Measurements from ENCODE around the gene AMPH. TPM values are rescaled to one million over a fixed set of nuclear protein-coding genes. Genes with fewer than 3 reads are reported as not detected.
"Not testable (repeated sequence)": the region's sequence is repeated elsewhere in the genome, so short reads cannot be mapped to it uniquely, and the experiment has no call there.

AMPH gene
- total RNA-seq, 1 donor, result not detected

- peak in 1 of 3 donors; percentile 47 for DNase-seq (ENCODE audit: low read depth in 2 of 3, low spot score in 2 of 3)
Observed at GRCh38 chr7:38411404-38411803, 219.8 kb downstream of the AMPH start.

GRCh38 chr7:38410056-38410455 is 221.1 kb downstream of the AMPH start:
- DNase-seq (ENCODE audit: low read depth in 2 of 3, low spot score in 2 of 3), result no peak

DNA sequence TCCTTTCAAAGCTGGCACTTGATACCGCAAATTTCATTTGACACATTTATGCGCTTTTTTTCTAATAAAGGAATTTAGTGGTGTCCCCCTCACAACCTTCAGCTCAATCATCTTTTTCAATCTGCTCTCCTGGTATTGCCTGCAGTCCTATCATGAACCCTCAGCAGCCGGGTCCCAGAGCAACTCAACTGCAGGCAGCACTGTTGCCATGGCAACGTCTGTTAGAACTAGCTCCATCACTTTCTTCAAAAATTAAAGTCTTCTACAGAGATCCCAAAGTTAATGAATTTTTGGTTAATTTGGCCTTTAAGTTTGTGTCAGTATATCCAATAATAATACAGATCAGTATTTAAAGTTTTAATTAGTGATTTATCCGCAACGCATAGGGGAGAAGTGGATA is 221.6 kb downstream of the AMPH start:
- no peak for DNase-seq (ENCODE audit: low read depth in 2 of 3, low spot score in 2 of 3)

GRCh38 chr7:38398725-38399321 is 232.3 kb downstream of the AMPH start:
- DNase-seq (ENCODE audit: low read depth in 2 of 3, low spot score in 2 of 3), result peak; percentile 19 to 63 (median 25)

DNA sequence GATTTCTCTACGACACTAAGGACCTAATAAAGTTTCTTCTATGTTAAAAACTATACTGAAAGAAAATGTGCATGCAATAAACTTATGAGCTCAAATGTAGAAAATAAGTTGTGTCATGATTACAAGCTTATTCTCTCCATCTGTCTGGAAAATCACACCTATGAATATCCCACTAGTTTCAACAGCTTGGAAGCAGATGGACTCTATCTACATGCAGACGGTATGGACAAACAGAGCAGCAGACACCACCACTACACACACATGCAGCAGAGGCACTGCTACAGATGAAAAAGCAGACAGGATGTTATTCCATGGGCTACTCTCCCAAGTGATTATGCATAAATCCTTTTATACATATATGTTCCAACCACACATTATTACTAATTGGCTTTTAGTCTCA is 234.3 kb downstream of the AMPH start:
- DNase-seq (ENCODE audit: low read depth in 2 of 3, low spot score in 2 of 3), result no peak

DNA sequence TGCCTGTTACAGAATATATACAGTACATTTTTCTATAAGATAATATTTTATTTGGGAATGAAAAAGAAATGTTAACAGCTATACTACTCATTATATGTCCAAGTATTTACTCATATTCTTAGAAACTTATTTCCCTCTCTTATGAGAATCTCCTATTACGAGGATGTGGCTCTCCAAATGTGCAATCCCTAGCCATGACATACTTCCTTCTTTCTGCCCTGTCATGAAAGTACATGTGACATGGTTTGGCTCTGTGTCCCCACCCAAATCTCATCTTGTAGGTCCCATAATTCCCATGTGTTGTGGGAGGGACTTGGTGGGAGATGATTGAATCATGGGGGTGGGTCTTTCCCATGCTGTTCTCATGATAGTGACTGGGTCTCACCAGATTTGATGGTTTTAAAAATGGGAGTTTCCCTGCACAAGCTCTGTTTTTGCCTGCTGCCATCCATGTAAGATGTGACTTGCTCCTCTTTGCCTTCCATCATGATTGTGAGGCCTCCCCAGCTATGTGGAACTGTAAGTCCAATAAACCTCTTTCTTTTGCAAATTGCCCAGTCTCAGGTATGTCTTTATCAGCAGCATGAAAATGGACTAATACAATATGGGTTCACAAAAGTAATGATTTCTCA is 235.1 kb downstream of the AMPH start:
- DNase-seq (ENCODE audit: low read depth in 2 of 3, low spot score in 2 of 3), result not testable (repeated sequence)

DNA sequence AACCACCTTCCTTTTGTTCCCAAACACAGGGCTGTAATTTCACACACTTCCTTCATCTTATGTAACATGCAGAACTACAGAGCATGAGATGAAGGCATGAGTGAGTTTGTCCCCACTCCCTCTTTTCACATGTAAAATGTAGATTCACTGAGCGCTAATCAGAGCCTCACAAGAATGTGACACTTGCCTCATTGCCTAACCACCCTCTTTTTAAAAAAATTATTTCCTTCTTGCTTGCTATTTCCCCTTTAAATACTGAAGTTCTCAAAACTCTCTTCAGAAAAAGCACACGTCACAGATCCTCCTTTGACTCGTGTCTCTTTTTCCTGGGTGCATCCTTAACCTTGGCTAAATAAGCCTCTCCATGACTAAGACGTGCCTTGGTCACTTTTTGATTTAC is 236.5 kb downstream of the AMPH start:
- no peak for DNase-seq (ENCODE audit: low read depth in 2 of 3, low spot score in 2 of 3)

- no peak for DNase-seq (ENCODE audit: low read depth in 2 of 3, low spot score in 2 of 3)
Observed at GRCh38 chr7:38393874-38394273, 237.3 kb downstream of the AMPH start.

GRCh38 chr7:38391751-38392150 is 239.4 kb downstream of the AMPH start:
- no peak for DNase-seq (ENCODE audit: low read depth in 2 of 3, low spot score in 2 of 3)

DNA sequence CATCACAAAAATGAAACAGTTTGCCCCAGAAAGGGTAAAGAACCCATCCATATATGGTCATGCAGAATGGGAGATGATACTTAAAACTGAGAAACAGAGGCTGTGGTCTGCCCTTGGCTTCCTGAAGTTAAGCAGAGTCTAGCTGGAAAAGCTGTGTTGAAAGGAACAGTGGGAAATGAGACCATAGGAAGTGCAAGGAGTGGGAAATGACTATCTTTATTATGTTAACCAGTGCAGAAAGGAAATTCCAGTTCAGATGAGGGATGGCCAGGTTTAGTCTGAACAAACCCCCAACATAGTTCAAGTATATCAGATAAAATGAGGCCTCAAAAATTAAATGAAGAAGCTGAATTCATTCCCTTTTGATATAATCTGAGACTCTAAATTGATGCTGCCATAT is 245.5 kb downstream of the AMPH start:
- no peak for DNase-seq (ENCODE audit: low read depth in 2 of 3, low spot score in 2 of 3)

DNA sequence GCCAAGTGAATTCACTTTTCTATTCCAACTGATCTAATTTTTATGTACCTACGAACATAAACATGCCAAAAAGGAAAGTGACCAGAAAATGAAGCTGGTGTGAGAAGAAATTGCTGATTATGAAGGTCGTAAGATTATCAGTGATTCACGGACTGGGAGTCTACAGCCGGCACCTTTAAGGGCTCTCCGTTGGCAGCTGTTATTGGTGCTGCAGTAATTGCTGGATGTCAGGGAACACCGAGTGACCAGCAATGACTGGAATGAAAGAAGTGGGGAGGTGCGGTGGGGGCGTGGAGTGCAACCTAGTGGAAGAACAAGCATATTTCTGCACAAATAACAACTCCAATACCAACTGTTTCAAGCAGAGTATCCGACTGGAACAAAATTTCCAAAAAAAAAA is 247.9 kb downstream of the AMPH start:
- DNase-seq (ENCODE audit: low read depth in 2 of 3, low spot score in 2 of 3), result no peak

- no peak for DNase-seq (ENCODE audit: low read depth in 2 of 3, low spot score in 2 of 3)
Observed at GRCh38 chr7:38382684-38383083, 248.5 kb downstream of the AMPH start.

DNA sequence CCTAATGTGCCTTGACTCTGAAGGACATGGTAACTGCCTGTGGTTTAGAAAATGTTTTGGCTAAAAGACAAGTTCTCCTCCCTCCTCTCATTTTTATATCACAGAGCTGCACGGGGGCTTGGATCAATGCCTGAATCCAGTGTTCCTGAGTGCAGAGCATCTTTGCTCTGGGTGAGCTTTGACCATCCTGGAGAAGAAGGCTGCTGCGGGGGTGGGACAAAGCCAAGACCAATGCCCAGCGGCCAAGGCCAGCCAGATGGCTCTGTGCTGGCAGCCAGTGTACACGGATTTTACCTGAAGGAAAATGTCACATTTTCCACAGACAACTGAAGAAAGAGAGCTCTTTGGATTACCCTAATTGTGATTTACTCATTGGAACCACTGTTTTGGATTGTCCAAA is 255.7 kb downstream of the AMPH start:
- DNase-seq (ENCODE audit: low read depth in 2 of 3, low spot score in 2 of 3), result no peak

GRCh38 chr7:38374507-38374906 is 256.7 kb downstream of the AMPH start:
- DNase-seq (ENCODE audit: low read depth in 2 of 3, low spot score in 2 of 3), result peak in 2 of 3 donors; percentile 60 to 79

DNA sequence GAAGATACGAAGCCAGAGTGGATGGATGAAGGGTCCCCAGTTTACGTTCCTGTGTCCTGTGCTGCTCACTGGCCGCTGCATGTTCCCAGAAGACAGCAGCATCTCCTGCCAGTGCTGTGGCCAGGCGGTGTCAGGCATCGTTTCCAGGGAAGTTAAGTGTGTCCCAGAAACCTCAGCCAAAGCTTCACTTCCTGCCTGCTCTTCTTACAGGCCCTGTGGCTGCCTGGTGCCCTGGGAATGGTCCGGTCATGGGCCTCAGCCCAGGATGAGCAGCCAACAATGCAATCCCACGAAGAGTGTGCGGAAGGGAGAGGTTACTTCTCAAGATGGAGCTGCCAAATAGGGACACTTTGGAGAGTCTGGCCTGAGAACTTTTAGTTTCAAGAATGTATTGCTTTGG is 258.0 kb downstream of the AMPH start:
- DNase-seq (ENCODE audit: low read depth in 2 of 3, low spot score in 2 of 3), result no peak

- DNase-seq (ENCODE audit: low read depth in 2 of 3, low spot score in 2 of 3), result no peak
Observed at GRCh38 chr7:38372290-38372689, 258.9 kb downstream of the AMPH start.

DNA sequence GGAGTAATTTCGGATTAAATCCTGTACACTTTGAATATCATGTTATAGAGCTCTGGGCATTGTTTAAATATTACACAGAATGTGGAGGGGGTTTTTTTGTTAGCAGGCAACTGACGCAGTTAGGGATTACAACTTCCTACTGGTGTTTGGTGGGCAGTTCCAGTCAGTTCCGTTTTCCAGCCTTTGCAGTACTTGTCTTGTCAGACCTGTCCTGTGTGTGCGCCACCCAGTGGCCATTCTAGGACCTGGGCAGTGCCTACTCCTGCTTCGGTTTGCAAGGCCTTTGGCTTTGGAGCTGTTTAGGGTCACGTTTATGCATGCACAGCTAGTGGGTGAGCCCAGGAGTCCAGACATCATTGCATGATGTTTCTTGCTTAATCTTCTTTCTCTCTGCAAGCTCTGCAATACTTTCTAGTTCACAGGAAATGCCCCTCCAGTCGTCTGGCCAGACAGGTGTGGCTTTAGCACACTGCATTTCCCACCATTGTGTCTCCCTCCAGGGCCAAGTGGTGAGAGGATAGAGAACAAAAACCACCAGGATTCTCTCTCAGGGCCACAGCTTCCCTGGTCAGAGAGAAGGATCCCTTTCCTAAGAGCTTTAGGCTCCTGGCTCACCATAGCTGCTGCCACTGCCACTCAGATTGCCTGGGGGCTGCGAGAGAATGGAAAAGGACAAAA is 261.2 kb downstream of the AMPH start:
- DNase-seq (ENCODE audit: low read depth in 2 of 3, low spot score in 2 of 3), result peak; percentile 55 to 94 (median 91)

GRCh38 chr7:38368191-38368605 is 263.0 kb downstream of the AMPH start:
- peak; percentile 51 to 81 (median 76) for DNase-seq (ENCODE audit: low read depth in 2 of 3, low spot score in 2 of 3)

DNA sequence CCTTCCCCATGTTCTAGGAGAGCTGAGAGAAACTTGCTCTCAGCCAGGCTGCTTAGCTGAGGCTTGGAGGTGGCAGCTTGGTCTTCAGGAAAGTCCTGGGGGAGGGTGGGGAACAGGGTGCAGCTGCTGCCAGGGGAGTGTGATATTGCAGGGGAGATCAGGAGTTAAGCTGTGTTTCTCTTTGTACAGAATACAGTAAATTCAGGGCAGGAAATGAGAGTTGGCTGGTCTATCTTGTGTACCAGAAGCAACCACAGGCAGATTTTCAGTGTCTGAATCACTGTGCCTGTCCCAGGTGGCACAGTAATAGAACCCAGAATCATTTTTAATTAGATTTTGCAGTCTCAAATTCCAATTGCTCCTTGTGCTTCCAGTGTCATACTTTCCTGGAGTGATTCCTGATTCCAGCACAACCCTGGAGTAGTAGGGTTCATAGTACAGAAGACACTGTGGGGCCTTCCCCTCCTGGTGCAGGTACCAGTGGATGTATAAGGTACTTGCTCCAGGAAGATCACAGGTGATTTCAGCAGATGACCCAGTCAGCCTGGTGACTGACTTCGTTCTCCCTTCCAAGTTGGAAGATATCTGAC is 263.8 kb downstream of the AMPH start:
- DNase-seq (ENCODE audit: low read depth in 2 of 3, low spot score in 2 of 3), result peak in 2 of 3 donors; percentile 52 to 72

DNA sequence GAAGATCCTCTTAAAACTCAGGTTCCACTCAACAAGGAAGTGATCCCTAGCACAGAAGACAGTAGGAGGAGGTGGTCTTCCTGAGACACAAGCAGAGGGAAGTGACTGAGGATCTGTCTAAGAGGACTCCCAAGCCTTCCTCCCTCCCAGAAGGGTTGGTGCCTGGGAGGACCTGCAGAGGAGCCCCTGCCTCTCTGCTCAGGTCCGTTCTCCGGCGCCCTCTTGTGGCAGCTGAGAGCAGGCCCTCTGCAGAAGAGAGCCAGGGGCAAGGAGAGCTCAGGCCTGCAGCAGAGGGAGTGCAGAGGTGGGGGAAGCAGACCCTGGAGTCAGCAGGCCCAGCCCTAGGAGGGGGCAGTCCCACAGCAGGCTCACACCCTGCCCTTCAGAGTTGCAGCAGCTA is 267.8 kb downstream of the AMPH start:
- DNase-seq (ENCODE audit: low read depth in 2 of 3, low spot score in 2 of 3), result peak in 1 of 3 donors; percentile 63

DNA sequence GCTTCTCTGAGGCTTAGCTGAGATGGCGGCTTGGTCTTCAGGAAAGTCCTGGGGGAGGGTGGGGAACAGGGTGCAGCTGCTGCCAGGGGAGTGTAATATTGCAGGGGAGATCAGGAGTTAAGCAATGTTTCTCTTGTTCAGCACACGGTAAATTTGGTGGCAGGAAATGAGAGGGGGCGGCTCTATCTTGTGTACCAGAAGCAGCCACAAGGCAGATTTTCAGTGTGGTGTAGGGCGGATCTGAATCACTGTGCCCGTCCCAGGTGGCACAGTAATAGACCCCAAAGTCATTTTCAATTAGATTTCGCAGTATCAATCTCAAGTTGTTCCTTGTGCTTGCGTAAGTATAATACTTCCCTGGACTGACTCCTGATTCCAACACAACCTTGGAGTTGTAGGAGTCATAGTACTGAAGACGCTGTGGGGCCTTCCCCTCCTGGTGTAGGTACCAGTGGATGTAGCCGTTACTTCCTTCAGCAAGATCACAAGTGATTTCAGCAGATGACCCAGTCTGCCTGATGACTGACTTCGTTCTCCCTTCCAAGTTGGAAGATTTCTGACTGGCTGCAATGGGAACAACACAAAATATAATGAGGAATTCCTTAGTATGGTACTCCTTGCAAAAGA is 268.4 kb downstream of the AMPH start:
- DNase-seq (ENCODE audit: low read depth in 2 of 3, low spot score in 2 of 3), result peak in 2 of 3 donors; percentile 77

Data from hematopoietic multipotent progenitor cell (in vitro differentiated cells).